Activated CD8-positive, alpha-beta memory T cell treated with anti-CD3 and anti-CD28 coated beads, Interleukin-2, amount 50 U/mL, for 24 hours (primary cell): ENCODE results near the gene PLXDC2.
"Not testable (repeated sequence)": the region's sequence is repeated elsewhere in the genome, so short reads cannot be mapped to it uniquely, and the experiment has no call there.

Experiments
- DNase-seq: peaks from one replicate; pipeline ENCODE4 v3.0.0-alpha.2; 2020; ENCODE audit errors: extremely low read depth

PLXDC2 gene

GRCh38 chr10:19977097-19977521 lies 160.9 kb downstream of the PLXDC2 start:
- no peak for DNase-seq

DNA sequence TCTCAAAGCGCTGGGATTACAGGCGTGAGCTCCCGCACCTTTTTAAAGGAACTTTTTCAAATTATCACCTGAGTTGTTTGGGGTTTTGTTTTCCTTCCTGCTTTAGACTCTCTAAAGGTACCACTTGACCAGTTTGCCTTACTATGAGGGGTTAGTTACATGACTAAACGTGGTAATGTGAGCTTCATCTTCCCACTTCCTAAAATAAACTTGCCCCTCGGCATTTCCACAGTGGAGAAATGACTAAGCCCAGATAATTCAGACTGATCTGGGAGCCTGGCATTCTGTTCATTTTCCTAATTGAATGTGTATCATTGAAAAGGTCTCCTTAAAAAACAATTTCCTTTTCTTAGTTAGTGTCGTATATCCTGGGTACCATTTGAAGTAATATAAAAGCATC lies 163.4 kb downstream of the PLXDC2 start:
- DNase-seq = no peak

DNA sequence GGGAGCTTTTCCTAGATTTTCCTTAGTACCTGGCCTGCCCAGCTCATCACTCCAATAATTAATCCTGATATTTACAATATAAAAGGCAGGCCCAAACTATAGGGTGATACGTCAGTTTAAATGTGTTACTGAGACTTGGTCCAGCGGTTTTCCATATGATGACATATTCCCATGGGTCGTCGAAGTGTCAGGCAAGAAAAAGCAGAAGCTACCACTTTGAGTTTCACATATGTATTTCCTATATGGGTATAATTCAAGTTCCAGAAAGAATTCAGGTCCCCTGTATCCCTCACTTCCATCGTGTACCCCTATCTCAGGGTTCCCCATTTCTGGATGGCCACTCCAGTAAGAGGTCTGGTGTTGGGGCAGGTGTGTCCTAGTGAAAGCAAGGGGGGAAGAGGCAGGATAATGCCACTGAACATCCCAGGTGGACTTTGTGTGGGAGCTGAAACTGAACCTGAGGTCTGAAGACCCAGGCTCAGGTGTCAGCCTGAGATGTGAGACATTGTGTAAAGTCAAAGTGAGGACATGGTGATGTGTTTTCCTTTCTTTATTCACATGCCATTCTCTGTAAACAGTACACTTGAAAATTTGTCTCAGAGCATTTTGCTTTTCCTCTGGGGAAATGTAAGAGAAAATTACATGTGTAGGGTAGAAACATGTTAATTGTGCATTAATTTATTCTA lies 167.8 kb downstream of the PLXDC2 start:
- DNase-seq = no peak

DNA sequence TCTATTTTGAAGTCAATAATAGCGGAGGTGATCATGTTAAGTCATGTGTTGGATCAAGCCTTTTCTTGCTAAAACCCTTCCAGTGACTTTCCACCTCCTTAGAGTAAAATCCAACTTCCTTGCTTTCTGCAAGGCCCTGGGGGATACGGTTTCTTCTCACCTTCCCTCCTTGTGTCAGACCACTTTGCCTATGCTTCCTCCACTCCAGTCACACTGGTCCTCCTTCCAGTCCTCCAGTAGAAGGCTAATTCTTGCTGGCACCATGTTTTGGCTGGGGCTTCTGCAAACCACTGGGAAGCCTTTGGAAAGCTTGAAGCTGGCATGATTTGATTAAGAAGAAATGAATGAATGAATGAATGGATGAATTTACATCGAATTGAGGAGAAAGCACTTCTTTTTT lies 169.5 kb downstream of the PLXDC2 start:
- no peak for DNase-seq

- DNase-seq = no peak
Observed at GRCh38 chr10:19986591-19986990, 170.4 kb downstream of the PLXDC2 start.

DNA sequence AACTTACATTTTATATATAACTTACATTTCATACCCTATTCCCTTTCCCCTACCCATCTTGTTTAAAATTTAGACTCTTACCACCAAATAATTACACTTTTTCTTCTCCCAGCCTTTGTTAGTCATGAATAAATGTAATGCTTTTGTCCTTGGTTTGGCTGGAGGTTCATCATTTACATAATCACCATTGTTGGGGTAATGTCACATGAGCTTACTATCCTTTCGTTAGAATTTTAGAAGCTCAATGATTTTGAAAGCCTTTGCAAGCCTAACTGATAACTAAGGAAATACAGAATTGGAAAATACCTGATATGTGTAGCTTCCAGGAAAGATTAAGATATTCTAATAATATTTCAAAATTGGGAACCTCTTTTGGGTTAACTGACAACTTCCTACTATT lies 171.7 kb downstream of the PLXDC2 start:
- DNase-seq = no peak

DNA sequence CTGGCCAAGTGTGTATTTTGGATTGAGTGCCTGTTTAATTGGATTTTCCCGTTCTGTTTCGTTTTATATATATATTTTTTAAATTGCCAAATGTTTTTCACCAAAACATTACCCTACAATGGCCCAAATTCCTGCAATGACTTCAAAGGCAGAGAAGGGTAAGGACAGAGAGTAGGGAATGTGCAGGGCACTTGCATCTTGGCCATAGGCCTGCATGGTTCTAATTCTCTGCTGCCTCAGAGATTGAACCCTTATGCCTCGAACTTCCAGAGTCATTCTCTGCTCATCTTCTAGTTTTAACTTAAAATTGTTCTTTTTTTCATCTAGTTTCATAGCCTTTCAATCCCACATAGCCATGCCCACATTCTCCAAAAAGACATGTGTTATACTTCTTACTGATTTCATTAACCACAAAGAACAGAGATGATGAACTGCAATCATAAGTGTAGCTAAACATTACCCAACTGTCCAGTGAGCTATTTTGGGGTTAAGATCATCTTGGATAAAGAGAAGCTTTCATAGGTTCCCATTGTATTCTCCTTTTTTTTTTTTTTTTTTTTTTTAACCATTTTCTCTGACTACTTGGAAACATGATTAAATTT lies 177.6 kb downstream of the PLXDC2 start:
- DNase-seq = no peak

GRCh38 chr10:19998482-19998881 lies 182.2 kb downstream of the PLXDC2 start:
- DNase-seq = no peak

DNA sequence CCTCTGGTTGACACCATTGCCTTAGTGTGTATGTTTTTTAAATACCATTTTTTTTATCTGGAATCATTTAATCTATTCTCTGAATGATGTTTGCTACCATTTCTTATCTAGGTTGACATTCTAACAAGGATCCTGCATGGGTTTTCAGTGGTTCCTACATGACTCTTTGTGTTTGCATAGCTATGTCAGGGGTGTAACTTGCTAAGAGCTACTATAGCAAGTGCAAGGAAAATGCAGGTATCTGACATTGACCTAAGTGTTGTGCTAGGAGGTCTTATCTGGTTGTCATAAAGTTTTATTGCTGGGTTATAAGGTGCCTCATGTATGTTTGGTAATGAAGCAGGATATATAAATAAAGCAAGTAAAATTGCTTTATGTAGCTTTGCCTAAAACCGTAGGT lies 183.2 kb downstream of the PLXDC2 start:
- no peak for DNase-seq

DNA sequence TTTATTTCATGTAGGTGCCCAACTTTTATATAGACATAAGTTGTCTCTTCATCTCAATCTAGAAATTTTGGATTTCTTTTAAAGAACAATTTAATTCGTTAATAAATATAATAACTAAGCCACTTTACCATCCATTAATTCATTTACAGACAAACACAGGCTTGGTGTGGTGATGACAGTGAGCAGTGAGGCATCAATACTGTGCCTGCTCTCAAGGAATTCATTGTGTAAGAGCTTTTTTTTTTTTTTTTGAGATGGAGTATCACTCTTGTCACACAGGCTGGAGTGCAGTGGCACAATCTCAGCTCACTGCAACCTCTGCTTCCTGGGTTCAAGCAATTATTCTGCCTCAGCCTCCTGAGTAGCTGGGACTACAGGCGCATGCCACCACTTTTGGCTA lies 185.8 kb downstream of the PLXDC2 start:
- not testable (repeated sequence) for DNase-seq

GRCh38 chr10:20002657-20003056 lies 186.4 kb downstream of the PLXDC2 start:
- no peak for DNase-seq

DNA sequence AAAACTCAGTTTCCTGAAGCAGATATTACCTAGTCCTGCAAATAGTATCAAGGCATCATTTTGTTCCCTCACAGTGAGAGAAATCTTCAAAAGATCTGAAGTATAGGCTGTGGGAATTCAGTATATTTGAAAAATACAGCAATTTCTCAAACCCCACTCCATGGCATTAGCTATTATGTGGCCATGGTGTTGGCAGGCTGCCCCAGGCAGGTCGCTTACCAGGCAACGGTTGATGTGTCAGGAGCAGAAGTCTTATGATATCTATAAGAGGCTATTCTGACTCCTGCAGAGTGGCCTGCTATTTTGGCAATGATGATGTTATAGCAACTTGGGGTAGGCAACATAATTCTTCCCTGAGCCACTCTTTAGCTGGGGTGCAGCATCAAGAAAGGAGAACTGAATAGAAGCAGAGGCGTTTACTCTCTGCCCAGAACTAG lies 187.9 kb downstream of the PLXDC2 start:
- no peak for DNase-seq

DNA sequence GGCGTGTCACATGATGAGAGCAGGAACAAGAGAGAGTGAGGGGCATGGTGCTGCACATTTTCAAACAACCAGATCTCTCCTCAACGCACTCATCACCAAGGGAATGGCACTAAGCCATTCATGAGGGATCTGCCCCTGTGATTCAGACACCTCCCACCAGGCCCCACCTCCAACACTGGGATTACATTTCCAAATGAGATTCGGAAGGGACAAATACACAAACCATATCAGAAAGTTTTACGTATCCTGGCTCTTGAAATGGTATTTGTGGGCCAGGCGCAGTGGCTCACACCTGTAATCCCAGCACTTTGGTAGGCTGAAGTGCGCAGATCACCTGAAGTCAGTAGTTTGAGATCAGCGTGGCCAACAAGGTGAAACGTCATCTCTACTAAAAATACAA lies 189.4 kb downstream of the PLXDC2 start:
- no peak for DNase-seq

GRCh38 chr10:20006169-20006870 lies 190.1 kb downstream of the PLXDC2 start:
- no peak for DNase-seq

DNA sequence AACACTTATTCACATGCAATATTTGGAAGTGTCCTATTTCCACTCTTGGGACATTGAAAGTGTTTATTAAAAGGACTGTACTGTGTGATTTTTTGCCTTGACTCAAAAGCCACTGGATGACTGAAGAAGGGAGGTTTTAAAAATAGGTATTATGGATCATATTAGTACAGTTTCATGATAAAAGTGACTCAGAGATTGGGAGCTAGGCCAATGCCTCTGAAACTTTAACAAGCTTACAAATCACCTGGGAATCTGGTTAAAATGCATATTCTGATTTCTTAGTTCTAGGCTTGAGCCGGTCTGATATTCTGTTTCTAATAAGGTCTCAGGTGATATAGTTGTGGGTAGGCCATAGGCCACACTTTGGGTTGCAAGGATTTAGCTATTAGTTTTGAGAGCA lies 191.2 kb downstream of the PLXDC2 start:
- DNase-seq = no peak

GRCh38 chr10:20013991-20014750 lies 197.9 kb downstream of the PLXDC2 start:
- no peak for DNase-seq

- no peak for DNase-seq
Observed at GRCh38 chr10:20017961-20018360, 201.7 kb downstream of the PLXDC2 start.

GRCh38 chr10:20020677-20021076 lies 204.4 kb downstream of the PLXDC2 start:
- no peak for DNase-seq

DNA sequence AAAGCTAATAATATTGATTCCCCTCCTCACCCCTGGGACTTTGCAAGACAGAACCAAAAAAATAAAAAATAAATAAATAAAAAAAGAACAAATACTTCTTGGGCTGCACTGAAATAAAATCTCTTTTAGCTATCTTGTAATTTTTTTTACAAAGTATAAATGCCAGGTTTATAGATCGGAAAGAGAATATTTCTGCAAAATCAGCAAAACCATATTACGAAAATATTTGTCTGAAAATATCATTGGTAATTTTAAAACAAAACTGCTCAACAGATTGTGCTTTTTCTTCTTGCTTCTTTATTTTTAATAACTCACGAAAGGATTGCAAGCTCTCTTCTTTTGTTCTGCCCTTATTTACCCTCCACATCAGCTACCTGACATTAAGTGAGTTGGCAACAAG lies 213.3 kb downstream of the PLXDC2 start:
- no peak for DNase-seq

GRCh38 chr10:20033476-20033875 lies 217.2 kb downstream of the PLXDC2 start:
- DNase-seq = no peak

DNA sequence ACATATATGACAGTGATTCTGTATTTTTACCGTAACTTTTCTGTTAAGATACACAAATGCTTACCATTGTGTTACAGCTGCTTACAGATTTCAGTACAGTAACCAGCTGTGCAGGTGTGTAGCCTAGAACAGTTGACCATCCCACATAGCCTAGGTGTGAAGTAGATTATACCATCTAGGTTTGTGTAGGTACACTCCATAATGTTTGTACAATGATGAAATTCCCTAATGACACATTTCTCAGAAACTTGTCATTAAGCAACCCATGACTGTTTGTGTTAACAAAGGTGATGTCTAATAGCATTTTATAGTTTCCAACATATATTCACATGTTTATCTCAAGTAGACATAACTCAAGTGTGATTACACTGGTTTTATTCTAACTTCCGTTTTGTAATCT lies 218.5 kb downstream of the PLXDC2 start:
- no peak for DNase-seq

- DNase-seq = no peak
Observed at GRCh38 chr10:20040012-20040411, 223.8 kb downstream of the PLXDC2 start.
